ENCODE measurements around the gene SUN1.
"Not testable (repeated sequence)": the region's sequence is repeated elsewhere in the genome, so short reads cannot be mapped to it uniquely, and the experiment has no call there.

SUN1 gene, protein sequence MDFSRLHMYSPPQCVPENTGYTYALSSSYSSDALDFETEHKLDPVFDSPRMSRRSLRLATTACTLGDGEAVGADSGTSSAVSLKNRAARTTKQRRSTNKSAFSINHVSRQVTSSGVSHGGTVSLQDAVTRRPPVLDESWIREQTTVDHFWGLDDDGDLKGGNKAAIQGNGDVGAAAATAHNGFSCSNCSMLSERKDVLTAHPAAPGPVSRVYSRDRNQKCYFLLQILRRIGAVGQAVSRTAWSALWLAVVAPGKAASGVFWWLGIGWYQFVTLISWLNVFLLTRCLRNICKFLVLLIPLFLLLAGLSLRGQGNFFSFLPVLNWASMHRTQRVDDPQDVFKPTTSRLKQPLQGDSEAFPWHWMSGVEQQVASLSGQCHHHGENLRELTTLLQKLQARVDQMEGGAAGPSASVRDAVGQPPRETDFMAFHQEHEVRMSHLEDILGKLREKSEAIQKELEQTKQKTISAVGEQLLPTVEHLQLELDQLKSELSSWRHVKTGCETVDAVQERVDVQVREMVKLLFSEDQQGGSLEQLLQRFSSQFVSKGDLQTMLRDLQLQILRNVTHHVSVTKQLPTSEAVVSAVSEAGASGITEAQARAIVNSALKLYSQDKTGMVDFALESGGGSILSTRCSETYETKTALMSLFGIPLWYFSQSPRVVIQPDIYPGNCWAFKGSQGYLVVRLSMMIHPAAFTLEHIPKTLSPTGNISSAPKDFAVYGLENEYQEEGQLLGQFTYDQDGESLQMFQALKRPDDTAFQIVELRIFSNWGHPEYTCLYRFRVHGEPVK

DNA sequence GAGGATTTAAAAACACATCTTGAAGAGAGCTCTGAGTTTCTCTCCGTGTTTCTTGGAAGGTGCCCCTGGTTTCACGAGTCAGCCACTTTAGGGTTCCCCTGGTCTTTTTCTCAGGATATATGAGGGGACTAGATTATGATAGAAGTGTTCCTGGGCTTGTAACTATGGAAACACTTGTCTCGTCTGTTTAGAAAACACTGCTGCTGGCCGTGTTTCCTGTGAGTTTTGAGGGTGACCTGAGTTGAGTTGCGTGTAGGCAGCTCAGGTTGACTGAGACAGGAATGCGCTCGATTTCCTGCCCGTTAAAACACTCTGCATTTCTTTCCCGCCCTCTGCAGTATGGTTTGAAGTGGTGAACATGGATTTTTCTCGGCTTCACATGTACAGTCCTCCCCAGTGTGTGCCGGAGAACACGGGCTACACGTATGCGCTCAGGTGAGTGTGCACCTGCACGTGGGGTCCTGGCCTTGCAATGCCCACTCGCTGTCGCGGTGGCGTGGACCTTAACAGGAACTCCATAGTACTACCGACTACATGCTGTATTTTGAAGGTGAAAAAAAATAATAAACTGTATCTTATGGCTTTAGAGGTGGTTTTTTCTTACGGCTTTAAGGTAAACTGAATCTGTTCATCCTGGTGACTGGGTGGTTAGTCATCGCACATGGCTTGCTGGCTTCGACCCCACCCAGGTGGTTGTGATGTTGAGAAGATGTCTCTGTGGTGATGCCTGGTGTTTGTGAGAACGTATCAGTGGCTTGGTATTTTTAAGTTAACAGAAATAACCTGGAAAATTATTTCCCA, at the start of gene SUN1:
Gene SUN1, plus strand, starts transcription at position 310 of the 801 bp plus-strand sequence. Its CDS starts 49 bp downstream, at position 359.
- peak; percentile 65 for DNase-seq

DNA sequence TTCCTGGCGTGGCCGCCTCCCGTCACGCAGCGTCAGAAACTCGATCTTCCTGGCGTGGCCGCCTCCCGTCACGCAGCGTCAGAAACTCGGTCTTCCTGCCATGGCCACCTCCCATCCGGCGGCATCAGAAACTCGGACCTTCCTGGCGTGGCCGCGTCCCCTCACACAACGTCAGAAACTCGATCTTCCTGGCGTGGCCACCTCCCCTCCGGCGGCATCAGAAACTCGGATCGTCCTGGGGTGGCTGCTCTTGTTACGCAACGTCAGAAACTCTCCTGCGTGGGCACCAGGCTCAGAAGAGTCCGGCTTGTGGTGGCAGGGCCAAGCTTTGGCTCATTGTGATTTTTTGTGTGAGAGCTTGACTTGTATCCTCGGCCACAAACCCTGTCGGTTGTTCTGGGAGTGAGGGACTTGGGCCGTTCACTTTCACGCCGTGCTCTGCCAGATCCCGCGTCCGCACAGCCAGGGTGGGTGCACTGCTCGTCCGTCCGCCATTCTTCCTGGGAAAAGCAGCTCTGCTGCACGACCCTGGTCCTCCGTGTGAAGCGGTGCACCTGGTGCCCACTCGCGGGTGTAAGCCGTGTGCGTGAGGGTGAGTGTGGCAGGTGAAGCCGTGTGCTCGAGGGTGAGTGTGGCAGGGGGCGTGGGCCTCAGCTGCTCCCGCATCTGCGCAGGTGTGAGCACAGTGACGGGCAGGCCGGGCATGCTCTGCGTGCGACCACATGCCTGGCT, 49.4 kb upstream of the SUN1 start:
- DNase-seq: no peak

DNA sequence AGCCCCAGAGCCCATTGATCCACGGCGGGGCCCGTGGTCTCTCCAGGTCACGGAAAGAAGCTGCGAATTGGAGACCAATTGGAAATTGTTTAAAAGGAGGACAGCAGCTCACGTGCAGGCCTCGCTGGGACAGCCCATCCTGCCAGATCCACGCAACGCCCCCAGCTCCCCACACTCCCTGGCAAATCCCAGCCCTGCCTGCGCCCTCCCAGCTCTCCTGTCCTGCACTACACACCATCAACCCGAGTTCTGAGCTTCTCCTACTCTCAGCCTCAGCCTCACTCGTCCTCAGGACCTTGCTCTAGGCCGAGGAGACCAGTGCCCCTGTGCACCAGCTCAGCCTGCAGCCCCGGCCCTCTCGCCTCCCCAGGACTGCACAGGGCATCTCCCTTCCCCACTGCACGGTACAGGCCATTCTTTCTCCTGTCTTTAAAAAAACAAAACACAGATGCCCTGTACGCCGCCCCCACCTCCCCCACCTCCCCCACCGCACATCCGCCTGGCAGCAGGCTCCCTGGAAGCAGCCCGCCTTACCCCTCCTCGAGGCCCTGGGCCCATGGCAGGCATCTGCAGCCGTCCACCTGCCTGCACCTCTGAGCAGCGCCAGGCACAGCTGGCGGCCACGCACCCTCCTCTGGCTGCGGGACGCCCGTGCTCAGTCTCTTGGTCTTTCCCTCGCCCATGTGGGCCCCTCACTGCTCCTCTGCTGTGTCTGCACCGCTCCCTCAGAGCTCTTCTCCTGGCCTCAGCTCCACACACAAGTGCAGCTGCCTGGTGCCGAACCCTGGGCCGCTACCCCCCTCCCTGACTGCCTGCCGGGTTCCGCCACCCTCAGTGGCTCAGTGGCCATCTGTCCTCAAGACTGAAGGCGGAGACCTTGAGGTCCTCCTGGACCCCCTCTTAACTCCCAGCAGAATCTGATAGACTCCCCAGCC, 48.5 kb upstream of the SUN1 start:
- no peak for DNase-seq

DNA sequence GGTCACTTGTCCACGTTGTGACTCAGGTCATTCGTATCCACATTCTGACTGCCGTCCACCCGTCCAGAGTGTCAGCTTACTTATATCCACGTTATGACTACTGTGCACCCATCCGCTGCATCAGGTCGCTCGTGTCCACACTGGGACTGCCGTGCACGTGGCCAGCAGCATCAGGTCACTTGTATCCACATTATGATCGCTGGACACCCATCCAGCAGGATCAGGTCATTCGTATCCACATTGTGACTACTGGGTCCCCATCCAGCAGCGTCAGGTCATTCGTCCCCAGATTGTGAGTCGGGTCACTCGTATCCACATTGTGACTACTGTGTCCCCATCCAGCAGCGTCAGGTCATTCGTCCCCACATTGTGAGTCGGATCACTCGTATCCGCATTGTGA, 47.3 kb upstream of the SUN1 start:
- DNase-seq: no peak

DNA sequence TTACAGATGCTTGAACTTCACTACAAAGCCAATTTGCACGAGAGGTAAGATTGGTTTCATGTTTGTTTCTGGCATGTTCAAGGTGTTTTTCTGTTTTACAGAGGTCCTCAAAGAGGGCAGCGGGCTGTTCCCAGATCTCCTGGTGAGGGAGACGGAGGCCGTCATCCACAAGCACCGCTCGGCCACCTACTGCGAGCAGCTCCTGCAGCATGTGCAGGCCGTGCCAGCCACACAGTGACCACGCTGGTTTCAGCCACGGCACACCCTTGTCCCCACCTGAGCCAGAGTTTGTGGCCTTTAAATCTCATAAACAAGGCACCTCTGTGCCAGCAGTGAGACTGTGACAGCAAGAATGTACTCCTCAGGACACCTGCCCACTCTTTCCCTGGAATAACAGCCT, 46.9 kb upstream of the SUN1 start:
- no peak for DNase-seq

DNA sequence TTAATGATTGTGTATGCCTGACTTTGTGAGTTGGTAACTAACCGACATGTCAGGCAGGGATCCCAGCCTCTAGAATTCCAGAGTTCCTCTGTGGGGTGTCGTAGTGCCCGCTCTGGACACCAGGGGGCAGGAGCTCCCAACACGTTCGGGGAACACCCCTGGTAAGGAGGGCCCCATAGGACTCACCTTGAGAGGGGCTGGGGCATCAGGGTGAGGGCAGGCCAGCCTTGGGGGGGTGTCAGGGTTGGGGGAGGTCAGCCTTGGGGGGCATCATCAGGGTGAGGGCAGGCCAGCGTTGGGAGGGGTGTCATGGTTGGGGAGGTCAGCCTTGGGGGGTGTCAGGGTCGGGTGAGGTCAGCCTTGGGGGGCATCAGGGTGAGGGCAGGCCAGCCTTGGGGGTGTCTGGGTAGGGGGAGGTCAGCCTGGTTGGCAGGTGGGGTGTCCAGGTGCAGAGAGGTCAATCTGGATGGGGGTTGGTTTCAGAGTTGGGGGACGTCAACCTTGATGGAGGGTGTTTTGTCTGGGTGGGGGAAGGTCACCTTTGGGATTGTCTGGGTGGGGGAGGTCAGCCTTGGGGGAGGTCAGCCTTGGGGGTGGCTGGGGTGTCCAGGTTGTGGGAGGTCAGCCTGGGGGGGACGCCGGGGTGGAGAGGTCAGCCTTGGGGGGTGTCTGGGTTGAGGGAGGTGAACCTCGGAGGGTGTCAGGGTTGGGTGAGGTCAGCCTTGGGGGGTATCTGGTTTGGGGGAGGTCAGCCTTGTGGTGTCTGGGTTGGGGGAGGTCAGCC, 45.6 kb upstream of the SUN1 start:
- DNase-seq: peak; percentile 75

DNA sequence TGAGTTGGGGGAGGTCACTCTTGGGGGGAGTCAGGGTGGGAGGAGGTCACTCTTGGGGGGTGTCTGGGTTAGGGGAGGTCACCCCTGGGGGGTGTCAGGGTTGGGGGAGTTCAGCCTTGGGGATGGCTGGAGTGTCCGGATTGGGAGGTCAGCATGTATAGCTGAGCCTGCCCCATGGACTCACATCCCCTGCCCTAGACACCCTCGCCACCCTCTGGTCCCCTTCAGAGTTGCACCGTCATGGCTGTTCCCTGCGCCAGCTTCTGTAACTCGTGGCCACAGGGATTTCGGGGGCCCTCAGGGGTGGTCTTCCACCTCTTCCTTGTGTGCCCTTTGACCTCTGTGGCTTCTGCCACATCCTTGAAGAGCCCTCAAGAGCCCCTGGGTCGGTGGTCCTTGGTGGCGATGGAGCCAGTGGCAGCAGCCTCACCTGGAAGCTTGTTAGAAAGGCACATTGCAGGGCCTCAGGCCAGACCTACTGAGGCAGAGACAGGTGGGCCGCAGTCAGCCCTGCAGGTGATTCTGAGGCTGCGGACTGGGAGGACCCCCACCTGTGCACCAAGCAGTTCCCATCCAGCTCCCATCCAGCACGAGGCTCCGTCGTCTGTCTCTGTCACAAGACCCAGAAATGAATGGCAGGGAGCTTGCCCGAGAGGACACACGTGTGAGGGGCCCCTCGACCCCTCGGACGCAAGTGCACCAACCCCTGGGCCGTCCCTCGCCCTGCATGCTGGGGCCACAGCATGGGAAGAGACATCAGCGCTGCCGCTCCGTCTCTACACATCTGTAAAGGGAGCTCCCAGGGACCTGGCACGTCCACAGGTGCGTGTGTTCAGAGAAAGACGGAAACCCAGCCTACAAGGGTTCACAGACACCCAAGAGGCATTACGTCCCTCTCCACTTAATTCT, 44.7 kb upstream of the SUN1 start:
- no peak for DNase-seq

DNA sequence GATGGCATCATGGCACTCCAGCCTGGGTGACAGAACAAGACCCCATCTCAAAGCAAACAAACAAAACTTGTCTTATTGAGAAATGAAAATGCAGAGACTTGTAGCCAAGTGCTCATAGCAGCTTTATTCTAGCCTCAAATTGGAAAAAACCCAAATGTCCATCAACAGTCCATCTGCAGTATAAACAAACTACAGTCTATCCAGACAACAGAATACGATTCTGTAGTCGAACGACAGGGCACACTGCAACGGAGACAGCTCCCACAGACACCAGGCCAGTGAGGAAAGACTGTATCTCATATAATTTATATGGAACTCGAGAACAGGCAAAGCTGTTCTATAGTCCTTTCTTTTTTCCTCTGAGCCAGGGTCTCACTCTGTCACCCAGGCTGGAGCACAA, 40.8 kb upstream of the SUN1 start:
- DNase-seq: no peak

DNA sequence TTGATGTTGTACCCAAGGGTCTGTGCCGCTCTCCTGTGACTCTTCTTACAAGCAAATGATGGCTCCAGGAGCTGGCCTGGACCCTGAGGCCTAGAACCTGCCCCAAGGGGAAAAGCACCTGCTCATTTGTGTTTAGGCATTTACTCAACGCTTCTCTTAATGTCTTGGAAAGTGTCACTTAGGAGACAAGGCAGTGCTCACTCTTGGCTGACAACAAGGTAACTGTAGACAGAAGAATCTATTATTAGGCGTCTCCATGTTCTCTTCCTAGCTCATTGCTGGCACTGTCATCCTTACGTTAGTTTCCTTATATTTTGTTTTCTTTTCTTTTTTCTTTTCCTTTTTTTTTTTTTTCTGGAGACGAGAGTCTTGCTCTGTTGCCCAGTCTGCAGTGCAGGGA, 38.1 kb upstream of the SUN1 start:
- no peak for DNase-seq

DNA sequence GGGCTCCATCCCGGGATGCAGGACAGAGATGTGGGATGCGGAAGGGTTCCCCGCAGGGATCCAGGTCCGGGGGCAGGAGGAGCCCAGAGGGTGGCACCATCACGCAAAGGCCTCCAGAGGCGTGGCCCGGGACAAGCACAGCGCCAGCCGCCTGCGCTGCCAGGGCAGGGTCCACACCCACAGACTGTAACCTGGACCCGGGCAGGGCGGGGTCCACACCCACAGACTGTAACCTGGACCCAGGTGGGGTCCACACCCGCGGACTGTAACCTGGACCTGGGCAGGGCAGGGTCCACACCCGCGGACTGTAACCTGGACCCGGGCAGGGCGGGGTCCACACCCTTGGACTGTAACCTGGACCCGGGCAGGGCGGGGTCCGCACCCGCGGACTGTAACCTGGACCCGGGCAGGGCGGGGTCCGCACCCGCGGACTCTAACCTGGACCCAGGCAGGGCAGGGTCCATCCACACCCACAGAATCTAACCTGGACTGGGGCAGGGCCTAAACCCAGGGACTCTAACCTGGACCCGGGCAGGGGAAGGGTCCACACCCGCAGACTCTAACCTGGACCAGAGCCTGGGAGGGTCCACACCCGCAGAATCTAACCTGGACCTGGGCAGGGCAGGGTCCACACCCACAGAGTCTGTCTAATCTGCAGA, 37.5 kb upstream of the SUN1 start:
- no peak for DNase-seq

DNA sequence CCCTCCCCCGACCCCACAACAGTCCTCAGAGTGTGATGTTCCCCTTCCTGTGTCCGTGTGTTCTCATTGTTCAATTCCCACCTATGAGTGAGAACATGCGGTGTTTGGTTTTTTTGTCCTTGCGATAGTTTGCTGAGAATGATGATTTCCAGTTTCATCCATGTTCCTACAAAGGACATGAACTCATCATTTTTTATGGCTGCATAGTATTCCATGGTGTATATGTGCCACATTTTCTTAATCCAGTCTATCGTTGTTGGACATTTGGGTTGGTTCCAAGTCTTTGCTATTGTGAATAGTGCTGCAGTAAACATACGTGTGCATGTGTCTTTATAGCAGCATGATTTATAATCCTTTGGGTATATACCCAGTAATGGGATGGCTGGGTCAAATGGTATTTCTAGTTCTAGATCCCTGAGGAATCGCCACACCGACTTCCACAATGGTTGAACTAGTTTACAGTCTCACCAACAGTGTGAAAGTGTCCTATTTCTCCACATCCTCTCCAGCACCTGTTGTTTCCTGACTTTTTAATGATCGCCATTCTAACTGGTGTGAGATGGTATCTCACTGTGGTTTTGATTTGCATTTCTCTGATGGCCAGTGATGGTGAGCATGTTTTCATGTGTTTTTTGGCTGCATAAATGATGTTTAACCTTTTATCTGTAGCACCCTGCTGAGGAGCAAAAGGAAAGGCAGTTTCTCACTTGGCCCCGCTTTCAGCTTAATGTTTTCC, 35.7 kb upstream of the SUN1 start:
- DNase-seq: not testable (repeated sequence)

DNA sequence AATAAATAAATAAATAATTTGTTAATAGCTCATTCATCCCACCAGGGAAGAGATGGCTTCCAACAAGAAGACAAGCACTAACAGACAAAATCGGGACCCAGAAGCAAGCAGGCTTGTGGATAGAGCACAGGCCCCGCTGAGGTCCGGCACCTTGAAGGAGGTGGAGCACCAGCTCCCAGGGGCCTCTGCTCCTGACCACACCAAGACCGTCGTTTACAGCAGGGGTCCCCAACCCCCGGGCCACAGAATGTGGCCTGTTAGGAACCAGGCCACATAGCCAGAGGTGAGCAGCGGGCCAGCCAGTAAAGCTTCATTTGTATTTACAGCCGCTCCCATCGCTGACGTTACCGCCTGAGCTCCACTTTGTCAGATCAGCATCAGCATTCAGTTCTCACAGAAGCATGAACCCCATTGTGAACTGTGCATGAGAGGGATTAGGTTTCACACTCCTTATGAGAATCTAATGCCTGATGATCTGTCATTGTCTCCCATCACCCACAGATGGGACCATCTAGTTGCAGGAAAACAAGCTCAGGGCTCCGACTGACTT, 33.3 kb upstream of the SUN1 start:
- DNase-seq: no peak

DNA sequence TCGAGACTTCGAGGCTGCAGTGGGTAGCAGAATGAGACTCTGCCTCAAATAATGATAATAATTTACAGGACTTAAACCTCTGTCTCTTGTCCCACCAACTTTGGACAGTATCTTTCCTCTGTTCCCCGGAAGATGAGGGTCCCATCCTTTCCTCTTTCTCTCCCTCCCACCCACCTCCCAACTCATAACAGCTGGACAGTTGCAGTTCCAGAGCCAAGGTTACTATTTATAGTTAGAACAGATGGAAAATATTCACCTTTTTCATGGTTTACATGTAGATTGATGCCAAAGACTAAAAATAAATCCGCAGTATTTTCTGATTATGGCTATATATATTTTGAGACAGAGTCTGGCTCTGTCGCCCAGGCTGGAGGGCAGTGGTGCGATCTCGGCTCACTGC, 31.6 kb upstream of the SUN1 start:
- DNase-seq: no peak

DNA sequence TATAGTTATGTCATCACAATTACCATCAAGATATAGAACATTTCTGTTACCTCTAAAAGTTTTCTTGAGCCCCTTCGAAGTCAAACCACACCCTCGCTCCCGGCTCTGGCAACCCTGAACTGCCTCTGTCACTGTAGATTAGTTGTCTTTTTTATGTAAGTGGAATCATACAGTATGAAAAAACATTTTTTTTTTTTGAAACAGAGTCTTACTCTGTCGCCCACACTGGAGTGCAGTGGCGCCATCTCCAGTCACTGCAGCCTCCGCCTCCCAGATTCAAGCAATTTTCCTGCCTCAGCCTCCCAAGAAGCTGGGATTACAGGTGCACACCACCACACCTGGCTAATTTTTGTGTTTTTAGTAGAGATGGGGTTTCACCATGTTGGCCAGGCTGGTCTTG, 30.9 kb upstream of the SUN1 start:
- not testable (repeated sequence) for DNase-seq

DNA sequence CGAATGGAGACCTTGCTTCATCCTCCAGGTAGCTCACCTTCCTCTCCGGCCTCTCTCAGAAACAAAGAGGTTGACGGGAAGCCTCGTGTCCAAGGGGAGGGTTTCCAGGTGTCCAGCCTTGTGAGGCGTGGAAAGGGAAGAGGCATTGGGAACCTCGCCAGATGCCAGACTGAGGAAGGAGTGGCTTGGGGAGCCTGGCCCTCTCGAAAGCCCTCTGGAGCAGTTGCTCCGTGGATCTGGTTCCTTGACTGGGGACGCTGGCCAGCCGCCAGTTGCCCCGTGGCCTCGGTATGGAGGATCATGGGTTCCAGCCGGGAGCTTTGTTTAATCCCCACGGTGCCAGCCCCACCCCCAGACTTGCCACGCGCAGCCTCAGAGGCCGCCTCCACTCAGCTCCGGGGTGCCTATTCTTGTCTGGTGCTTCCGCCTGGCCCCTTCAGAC, 30.3 kb upstream of the SUN1 start:
- DNase-seq: no peak

DNA sequence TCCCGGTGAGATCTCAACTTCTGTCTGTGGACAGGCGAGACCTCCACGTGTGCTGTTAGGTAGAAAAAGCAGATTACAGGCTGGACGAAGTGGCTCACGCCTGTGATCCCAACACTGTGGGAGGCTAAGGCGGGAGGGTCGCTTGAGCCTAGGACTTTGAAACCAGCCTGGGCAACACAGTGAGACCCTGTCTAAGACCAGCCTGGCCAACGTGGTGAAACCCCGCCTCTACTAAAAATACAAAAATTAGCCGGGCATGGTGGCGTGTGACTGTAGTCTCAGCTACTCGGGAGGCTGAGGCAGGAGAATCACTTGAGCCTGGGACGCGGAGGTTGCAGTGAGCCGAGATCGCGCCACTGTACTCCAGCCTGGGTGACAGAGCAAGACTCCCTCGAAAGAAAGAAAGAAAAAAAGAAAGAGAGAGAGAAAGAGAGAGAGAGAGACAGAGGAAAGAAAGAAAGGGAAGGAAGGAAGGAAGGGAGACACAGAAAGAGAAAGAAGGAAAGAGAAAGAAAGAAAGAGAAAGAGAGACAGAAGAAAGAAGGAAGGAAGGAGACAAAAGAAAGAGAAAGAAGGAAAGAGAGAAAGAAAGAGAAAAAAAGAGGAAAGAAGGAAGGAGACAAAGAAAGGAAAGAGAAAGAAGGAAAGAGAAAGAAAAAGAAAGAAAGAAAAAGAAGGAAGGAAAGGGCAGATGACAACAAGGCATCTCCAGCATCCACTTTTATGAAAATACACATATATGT, 29.6 kb upstream of the SUN1 start:
- DNase-seq: no peak

DNA sequence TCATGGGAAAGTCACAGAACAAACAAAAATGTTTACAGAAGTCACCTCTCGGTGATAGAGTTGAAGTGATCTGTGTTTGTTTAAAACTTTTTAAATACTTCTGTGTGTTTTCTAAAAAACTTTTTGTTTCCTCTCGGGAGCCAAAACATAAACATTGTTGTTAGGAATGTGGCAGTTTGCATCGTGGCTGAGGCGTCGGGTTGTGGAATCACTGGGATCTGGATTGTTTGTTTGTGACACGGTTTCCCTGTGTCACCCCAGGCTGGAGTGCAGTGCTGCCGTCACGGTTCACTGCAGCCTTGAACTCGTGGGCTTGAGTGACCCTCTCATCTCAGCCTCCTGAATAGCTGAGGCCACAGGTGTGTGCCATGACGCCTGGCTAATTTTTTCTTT, 29.0 kb upstream of the SUN1 start:
- DNase-seq: no peak

Measured in activated CD4-positive, alpha-beta T cell treated with anti-CD3 and anti-CD28 coated beads, Interleukin-2, amount 50 U/mL, for 1 hour (primary cell).